ENCODE measurements around the gene OXT.
"Not testable (repeated sequence)": the region's sequence is repeated elsewhere in the genome, so short reads cannot be mapped to it uniquely, and the experiment has no call there.

Gene OXT

DNA sequence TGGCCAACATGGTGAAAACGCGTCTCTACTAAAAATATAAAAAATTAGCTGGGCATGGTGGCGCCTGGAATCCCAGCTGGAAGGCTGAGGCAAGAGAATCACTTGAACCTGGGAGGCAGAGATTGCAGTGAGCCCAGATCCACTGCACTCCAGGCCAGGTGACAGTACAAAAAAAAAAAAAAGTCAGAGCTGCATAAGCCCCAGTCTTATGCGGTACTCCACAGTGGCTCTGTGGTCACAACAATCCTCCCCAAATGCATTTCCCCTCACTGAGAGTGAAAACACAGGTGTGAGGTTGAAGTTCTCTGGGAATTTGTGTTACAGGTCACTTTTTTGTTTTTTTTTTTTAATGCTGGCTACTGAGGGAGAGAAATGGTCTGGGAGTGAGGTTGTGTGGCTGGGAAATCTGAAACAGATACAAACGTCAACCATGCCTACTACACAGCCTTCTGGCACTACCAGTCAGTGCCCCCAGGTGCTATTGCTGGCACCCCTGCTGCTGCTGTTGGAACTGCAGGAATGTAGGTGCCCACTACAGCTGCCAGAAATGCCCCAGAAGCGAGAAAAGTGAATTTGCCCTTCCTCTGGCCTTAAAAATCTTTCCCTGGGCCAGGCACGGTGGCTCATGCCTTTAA lies 19.9 kb upstream of the OXT start:
- DNase-seq: no peak

- DNase-seq: no peak
Observed at GRCh38 chr20:3059489-3059888, 11.9 kb upstream of the OXT start.

DNA sequence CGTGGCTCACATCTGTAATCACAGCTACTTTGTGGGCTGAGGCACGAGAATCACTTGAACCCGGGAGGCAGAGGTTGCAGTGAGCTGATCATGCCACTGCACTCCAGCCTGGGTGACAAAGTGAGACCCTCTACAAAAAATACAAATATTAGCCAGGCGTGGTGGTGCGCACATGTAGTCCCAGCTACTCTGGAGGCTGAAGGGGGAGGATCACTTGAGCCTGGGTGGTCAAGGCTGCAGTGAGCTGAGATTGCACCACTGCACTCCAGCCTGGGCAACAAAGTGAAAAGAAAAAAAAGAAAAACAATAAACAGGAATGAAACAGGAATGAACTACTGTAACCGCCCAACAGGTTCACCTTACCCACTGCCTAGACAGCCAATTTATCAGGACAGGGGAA lies 7.3 kb upstream of the OXT start:
- not testable (repeated sequence) for DNase-seq

DNA sequence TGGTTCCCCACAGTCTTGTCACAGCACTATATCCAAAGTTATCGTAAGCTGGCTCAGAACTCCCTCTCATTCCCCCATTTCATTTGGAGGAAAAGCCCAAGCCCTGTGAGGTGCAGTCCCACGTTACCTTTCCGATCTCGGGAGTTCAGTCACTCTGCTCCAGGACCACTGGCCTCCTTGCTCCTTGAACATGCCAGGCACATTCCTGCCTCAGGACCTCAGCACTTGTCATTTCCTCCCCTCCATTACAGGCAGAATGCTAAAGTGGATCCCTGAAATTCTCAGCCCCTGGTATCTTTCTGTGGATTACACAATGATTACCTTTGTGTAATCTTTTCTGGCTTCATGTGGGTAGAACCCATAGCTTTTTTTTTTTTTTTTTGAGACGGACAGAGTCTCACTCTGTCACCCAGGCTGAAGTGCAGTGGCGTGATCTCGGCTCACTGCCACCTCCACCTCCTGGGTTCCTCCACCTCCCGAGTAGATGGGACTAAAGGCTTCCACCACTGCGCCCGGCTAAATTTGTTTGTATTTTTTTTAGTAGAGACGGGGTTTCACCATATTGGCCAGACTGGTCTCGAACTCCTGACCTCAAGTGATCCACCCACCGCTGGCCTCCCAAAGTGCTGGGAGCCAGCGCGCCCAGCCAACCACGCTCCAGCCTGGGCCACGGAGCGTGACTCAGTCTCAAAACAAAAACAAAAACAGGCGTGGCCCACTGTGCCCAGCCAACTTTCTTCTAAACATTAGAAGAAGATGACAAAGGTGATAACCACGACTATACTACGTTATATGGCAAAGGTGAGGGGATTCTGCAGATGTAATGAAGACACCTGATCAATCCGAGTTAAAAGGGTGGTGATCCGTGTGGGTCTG lies 4.0 kb upstream of the OXT start:
- no peak for DNase-seq

- no peak for DNase-seq
Observed at GRCh38 chr20:3068075-3068474, 3.3 kb upstream of the OXT start.

DNA sequence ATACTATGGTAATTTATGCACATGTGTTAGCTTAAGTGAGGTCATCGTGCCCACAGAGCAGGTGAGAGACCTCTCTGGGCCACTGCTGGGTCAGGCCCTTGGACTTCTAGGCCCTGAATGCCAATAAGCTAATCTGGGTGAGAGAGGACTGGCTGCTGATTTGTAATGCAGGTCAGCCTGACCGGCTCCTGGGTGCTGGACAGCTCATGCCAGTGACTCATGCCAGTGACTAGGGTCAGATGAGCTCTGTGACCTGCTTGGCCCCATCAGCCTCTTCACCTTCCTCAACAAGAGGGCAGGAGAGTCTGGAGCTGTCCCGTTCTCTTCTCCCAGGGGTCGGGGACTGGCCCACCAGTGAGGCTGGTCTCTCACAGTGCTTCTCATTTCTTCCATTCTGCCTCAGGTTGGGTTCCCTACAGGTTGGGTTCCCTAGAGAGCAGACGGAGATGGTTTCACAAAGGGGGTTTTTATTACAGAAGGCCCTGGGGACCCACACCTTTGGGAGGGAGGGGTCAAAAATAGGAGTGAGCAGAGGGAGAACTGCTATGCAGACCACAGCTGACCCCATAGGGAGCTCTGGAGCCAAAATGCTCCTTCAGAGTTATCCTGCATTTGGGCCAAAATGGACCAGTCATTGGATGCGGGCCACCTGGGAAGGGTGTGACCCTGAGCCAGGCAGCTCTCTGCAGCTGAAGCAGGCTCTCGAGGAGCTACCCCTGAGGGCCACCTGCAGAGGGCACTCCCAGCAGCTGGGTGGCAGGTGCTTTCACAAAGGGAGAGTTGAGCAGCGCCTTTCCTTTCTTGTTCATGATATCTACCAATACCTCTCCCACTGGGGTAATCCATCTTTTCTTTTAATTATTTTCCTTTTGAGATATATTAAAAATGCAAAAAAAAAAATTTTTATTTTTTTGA lies 2.2 kb upstream of the OXT start:
- no peak for DNase-seq

DNA sequence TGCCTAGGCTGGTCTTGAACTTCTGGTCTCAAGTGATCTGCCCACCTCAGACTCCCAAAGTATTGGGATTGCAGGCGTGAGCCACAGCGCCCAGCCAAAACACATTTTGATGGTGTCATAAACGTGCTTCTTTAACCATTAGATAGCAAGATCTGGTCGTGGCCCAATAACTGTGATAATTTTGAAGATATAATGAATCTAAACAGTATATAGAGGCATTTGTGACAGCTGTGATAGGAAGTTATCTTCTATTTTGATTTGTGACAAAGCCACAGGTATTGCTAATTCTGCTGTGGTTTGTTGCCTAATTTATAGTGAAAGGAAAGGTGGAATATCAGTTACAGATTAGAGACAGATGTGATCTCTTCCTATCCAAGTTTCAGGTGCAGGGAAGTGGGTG lies 695 bp upstream of the OXT start:
- no peak for DNase-seq

GRCh38 chr20:3071266-3071609 lies 182 bp upstream of the OXT start:
- no peak for DNase-seq

- no peak for DNase-seq
Observed at GRCh38 chr20:3072530-3073250, 1.3 kb downstream of the OXT start.

- not testable (repeated sequence) for DNase-seq
Observed at GRCh38 chr20:3073251-3073643, 1.8 kb downstream of the OXT start.

DNA sequence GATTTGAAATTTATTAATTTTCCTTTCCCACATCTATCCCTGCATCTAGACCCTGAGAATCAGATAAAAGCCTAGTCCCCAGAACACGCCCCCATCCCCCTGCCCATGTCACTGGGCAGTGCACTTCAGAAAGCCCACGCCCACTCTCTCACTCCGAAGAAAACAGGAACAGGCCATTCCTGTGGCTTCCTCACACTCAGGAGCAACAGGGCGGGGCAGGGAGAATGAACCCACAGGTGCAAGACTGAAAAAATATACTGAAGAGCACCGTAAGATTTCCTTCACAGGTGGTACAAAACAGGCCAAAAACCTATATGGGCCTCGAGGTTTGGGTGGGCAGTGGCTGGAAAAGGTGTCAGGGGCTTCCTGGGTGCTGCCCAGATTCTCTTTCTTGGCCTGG lies 3.4 kb downstream of the OXT start:
- no peak for DNase-seq

DNA sequence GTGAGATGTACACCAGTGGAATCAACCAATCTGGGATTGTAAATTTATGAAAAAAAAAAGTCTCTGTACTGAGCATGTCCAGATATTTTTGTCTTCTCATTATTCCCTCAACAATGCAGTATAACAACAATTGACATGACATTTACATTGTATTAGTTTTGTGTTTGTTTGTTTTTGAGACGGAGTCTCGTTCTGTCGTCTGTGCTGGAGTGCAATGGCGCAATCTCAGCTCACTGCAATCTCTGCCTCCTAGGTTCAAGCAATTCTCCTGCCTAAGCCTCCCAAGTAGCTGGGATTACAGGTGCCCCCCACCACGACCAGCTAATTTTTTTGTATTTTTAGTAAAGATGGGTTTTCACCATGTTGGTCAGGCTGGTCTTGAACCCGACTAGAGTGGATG lies 3.9 kb downstream of the OXT start:
- DNase-seq: not testable (repeated sequence)

DNA sequence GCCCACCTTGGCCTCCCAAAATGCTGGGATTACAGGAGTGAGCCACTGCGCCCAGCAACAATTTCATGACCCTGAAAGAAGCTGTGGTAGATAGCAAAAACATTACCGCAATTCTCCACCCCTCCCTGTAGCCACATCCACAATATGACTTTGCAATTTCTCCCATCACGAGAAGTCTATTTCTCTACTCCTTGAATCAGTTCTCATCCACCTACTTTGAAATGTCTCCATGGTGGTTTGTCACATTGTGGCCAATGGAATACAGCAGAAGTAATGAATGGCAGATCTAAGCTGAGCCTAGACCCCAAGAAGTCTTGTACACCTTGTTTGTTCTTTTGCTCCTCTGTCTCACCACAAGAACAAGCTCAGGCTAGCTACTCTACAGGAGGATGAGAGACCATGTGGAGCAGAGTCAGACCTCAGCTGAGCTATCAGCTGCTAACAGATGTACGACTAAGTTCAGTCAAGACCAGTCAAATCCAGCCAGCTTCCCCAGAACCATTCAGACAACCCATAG lies 6.3 kb downstream of the OXT start:
- no peak for DNase-seq

- DNase-seq: no peak
Observed at GRCh38 chr20:3080939-3081388, 9.5 kb downstream of the OXT start.

DNA sequence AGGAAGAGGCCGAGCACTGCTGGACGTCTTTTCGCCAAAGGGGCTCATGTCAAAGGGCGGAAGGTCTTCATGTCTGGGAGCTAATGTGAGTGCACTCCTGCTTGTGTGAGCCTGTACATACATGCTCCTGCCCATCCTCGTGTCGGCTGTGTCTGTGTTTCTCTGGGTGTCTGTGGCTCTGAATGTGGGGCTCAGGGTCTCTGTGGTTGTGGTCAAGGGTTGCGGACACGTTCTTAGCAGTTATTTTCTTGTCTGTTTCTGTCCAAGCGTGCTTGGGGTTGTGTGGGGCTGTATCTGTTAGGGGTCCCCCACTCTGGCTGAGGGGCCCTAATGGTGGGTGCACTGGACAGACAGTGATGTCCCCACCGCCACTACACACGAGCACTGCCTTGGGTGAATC lies 10.2 kb downstream of the OXT start:
- DNase-seq: no peak

DNA sequence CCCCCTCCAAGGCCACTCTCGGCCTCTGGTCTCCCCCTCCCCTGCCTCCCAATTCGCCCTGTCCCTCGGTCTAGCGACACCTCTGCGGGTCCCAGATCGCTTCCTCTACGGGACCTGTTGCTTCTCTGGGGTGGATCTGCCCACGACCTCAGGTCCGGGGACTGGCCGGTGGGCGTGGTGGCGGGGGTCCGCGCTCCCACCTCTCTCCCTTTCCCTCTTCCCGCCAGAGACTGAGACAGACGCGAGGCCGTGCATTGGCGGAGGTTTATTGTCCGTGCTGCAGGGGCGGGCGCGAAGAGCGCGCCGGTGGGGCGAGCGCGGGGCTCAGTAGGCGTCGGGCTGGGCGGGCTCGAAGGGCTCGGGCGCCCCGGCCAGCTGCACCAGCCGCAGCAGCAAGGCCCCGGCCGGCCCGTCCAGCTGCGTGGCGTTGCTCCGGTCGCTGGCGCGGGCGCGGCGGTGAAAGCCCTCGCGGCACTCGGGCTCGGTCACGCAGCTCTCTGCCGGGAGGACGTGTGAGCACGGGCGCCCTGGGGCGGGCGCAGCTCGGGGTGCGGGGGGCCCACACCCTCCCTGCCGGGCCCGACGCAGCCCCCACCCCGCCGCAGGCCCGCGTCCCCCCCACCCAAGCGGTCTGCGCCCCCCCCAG lies 11.0 kb downstream of the OXT start:
- DNase-seq: no peak

DNA sequence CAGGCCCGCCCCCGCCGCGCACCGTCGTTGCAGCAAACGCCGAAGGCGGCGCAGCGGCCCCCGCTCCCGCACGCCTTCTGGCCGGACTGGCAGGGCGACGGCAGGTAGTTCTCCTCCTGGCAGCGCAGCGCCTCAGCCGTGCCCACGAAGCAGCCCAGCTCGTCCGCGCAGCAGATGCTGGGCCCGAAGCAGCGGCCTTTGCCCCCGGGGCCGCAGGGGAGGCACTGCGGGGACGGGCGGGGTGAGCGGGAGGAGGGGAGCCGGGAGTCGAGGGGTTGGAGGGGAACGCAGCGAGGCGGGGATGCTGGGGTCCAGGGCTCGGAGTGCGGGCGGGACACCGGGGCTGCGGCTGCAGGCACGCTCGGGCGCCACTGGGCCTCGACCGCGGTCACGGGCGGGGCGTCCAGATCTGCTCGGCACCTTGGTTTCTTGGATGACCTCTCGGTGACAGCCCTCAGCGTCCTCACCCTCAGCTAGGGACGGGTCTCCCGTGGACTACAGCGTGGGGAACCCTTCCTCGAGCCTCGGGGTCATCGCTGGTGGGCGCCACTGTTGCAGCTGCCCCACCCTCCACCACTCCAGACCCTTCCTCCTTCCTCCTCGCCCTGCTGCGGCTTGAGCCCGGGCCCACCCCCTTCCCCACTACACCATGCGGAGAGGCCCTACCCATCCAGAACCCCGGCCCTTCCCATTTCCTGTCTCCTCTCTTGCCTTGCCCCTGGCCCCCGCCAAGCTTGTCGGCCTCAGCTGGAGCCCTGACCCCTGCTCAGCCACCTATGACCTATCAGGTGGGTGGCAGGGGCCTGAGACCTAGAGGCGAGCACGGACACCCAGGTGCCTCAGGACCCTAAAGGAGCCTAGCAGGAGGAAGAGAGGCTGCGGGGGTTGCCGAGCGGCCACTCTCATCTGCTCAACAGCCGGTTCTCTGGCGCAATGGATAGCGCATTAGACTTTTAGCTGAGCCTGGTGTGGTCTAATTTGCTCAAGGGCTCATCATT lies 11.8 kb downstream of the OXT start:
- DNase-seq: no peak

- no peak for DNase-seq
Observed at GRCh38 chr20:3084283-3084985, 13.0 kb downstream of the OXT start, which contains the start of gene AVP. Gene AVP, minus strand, starts transcription at chr20:3084724. Its CDS starts 50 bp downstream, at chr20:3084674.

GRCh38 chr20:3084986-3085360 lies 13.6 kb downstream of the OXT start:
- DNase-seq: no peak

DNA sequence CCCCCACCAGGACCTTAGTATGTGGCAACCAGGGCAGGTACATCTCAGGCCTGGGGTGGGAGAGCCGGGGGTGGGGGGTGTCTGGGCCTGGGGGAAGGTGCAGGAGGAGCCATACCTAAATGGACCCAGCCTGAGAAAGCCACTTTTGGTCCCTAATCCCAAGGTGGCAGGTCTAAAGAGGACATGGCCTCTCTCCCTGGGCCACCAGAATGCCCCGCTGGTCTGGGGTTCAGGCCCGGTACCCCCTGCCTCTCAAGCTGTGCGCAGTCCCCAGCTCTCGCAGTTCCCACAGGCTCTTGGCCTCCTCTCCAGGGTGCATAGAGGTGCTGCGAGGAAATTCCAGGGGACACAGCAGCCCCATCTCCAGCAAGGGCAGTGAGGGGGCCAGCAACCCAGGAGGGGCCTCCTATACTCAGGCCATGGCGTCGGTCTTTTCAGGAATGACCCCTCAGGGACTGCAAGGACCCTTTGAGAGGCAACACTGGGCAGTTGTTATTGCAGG lies 14.2 kb downstream of the OXT start:
- no peak for DNase-seq

Measured in right hindlimb (tissue), 1 donor.